HUDEP-2 (cell line): Measurements from ENCODE around the gene IKZF4.

Experiments
- DNase-seq, 76 experiments: peaks; one replicate each; lab custom pipeline; 2025; ENCODE audit not compliant: unreplicated experiment in 76 of 76; lab: John Stamatoyannopoulos, UW

The IKZF4 gene

DNA sequence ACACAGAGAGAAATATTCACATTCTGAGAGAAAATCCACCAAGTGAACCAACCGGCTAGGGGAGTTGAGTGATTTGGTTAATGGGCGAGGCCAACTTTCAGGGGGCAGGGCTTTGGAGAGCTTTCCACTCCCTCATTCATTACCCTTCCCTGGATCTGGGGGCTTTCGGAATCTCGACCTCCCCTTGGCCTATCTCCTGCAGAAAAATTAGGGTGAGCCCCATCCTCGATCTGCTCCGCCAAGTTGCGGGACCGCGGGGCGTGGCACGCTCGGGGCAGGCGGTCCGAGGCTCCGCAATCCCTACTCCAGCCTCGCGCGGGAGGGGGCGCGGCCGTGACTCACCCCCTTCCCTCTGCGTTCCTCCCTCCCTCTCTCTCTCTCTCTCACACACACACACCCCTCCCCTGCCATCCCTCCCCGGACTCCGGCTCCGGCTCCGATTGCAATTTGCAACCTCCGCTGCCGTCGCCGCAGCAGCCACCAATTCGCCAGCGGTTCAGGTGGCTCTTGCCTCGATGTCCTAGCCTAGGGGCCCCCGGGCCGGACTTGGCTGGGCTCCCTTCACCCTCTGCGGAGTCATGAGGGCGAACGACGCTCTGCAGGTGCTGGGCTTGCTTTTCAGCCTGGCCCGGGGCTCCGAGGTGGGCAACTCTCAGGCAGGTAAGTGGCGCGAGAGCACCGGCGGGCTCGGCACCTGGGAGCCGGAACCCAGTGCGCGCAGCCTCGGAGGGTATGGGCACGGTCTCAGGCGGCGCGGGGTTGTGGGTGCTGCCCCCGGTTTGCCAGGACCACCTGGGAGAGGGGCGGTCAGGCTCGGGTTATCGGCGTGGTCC lies 59.1 kb downstream of the IKZF4 start, which contains the start of gene ERBB3:
ERBB3 (plus strand) TSS at position 443 of the 833 bp plus-strand sequence; CDS start at position 579, 136 bp downstream.
- DNase-seq = peak in 53 of 76 experiments; percentile 6 to 68 (median 46)

DNA sequence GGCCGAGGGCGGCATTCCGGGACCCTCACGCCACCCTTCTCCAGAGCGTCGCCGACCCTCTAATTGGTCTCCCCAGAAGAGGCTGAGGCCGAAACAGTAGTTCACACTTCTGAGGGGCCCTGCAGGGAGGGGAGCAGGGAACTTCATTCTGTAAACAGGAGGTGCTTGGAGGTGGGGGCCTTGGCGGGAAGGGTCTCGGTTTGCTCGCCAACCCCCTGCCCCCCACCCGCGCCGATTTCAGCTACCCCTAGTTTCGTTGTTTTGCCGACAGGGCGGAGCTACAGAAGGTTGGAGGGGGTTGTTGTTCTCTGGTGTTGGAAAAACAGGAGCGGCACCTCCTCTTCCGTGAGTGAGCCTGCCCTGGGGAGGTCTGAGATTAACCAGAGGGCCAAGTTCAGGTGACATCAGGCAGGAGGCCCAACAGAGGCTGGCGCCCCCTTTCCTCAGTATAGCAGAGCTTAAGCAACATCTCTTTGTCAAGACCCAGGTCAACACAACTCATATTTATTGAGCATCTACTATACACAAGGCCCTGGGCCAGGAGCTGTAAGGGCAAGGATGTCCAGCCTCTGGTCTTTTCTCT lies 59.8 kb downstream of the IKZF4 start:
- DNase-seq = no peak

DNA sequence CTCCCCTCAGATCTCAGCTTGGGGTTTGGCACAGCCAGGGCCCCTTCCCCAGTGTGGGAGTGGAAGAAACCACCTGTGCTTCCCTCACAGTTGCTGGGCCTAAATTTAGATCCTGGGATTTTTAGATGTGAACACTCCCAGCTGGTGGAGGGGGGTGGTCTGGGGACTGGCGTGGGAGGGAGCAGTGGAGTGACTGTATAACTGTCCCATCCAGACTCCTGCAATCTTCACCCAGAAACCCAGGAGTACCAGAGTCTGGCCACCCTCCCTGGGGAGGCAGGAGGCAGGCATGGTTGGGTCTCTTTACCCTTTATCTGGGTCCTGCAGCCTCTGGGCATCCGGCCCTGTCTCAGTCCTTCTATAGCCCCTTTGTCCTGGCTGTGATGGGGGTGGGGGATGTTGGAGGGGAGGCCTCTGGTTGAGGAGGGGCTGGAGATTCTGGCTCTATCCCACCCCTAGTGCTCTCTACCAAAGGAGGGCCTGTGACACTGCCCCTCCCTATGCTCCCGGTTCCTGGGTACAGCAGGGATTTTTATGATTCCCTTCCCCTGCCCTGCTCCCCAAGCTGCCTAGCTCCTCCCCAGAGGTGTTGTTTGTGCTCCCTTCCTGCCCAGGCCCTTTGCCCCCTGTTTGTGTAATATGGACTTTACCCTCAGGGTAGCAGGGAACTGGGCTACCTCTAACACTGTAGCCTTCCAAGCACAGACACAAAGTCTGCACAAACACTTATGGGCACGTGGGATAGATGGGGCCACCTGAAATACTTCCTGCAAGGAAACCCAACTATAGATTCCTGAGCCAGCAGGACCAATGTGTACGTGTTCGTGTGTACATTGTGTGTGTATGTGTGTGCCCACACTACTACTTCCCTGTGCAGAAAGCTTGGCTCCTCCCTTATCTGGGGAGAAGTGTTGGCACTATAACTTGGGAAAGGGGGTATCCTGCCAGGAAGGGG lies 60.8 kb downstream of the IKZF4 start:
- no peak for DNase-seq

DNA sequence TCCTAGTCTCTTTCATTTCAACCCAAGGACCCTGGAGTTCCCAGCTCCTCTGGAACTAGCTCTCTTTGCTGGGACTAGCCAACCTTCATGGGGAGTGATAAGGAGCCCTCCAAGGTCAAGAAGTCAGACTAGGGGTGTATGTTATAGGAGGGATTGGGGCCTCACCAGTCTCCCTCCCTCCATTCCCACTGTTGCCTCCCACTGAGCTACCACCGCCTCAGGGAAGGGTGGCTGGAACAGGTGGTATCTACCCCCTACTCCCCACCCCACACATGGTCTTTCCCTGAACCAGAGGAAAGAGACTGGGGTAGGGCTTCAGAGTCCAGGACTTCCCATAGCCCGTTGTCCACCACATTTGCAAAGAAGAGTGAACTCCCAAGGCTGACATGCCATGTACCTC lies 61.5 kb downstream of the IKZF4 start:
- DNase-seq = no peak

DNA sequence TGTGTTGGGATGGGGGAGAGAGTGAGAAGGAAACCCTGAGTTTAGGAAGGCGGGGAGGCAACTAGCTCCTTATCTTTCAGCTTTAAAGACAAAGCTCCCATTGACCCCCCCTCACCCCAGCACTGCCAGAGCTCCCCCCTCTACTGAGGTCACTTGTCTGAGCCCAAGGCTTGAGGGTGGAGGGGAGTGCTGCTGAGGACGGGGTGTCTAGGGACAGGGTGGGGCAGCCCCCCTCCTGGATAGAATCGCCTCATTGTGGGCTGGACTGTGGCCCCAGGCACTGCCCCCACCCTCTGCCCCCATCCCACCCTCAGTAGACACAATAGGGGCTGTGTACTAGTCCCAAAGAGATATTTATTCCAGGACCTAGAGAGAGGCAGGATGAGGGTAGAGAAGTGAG lies 62.1 kb downstream of the IKZF4 start:
- no peak for DNase-seq

DNA sequence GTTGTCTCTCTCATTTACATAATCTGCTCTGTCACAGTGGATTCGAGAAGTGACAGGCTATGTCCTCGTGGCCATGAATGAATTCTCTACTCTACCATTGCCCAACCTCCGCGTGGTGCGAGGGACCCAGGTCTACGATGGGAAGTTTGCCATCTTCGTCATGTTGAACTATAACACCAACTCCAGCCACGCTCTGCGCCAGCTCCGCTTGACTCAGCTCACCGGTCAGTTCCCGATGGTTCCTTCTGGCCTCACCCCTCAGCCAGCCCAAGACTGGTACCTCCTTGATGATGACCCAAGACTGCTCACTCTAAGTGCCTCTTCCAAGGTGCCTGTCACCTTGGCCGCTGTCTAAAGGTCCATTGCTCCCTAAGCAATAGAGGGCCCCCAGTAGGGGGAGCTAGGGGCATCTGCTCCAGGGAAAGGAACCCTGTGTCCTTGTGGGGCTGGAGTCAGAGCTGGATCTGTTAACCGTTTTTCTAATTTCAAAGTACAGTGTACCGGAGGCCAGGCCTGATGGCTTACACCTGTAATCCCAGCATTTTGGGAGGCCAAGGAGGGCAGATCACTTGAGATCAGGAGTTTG lies 64.2 kb downstream of the IKZF4 start:
- DNase-seq = peak in 36 of 76 experiments; percentile 5 to 49 (median 26)

DNA sequence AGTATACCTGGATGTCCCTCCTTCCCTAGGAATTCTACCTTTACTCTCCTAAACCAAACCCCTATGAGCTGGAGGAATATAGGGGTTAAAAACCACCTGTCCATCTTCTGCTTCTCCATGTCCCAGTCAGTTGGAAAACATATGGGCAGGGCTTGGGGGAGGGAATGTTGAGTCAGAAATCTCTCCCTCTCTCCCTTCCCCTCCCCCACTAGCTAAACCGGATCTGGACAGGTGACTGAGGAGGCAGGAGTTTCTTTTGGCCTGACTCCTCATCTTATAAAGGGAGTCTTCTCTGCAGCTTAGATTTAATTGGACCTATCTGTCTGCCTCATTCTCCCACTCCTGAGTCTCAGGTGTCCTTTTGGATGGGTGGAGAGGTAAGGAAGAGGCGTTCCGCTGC lies 65.3 kb downstream of the IKZF4 start:
- DNase-seq = no peak

DNA sequence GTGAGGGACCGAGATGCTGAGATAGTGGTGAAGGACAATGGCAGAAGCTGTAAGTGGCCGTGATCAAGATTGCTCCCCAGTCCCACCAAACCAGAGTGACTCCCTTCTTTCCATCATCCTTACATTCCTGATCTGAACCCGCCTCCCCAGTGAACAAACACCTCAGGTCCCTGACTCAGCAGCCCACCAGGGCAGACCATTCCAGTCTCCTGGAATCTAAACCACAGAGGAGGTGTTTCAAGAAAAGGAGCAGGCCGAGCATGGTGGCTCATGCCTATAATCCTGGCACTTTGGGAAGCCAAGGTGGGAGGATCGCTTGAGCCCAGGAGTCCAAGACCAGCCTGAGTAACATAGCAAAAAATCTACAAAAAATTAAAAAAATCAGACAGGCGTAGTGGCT lies 65.8 kb downstream of the IKZF4 start:
- DNase-seq = no peak

DNA sequence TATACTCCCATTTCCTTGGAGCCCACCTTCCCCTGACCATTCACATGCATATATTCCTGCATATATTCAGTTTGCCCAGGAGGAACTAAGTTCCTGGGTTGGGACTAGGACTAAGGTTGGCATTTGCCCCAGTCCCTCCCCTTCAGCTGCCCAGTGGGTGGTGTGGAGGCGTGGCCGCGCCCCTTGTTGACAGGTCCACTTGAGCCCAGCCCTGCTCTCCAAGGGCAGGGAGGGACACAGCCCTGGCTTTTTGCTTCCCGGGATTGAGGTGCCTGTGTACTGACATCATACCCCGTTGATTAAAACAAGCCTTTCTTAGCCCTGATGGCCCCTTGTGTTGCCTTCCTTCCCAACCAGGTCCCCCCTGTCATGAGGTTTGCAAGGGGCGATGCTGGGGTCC lies 66.4 kb downstream of the IKZF4 start:
- DNase-seq = peak in 17 of 76 experiments; percentile 4 to 53 (median 18)
